GM21737 (cell line): ENCODE results near the gene CZIB.

Experiments
- ATAC-seq: cut with Tn5 transposase; IDR thresholded peaks from one replicate; pipeline ENCODE4 v1.9.1; 2021; ENCODE audit warnings: mild to moderate bottlenecking, moderate library complexity; ENCODE audit not compliant: unreplicated experiment

Gene CZIB

GRCh38 chr1:53220171-53220961, at the start of gene CZIB:
TSS of gene CZIB (minus strand) at chr1:53220634. CDS start at chr1:53220575, 59 bp downstream.
- ATAC-seq, result peak; percentile 84

GRCh38 chr1:53270107-53270506, 49.7 kb upstream of the CZIB start:
- no peak for ATAC-seq

GRCh38 chr1:53267761-53268160, 47.3 kb upstream of the CZIB start:
- ATAC-seq, result no peak

- no peak for ATAC-seq
Measured at GRCh38 chr1:53266038-53266437, 45.6 kb upstream of the CZIB start.

GRCh38 chr1:53265581-53265980, 45.1 kb upstream of the CZIB start:
- ATAC-seq, result no peak

GRCh38 chr1:53264048-53264447, 43.6 kb upstream of the CZIB start:
- ATAC-seq, result no peak

- no peak for ATAC-seq
Measured at GRCh38 chr1:53262000-53262399, 41.6 kb upstream of the CZIB start.

GRCh38 chr1:53260631-53261247, 40.3 kb upstream of the CZIB start:
- no peak for ATAC-seq

GRCh38 chr1:53259932-53260331, 39.5 kb upstream of the CZIB start:
- ATAC-seq, result no peak

GRCh38 chr1:53258216-53258615, 37.8 kb upstream of the CZIB start:
- ATAC-seq, result no peak

GRCh38 chr1:53257454-53258081, 37.1 kb upstream of the CZIB start:
- ATAC-seq, result no peak

GRCh38 chr1:53256511-53257453, 36.3 kb upstream of the CZIB start:
- no peak for ATAC-seq

- ATAC-seq, result no peak
Measured at GRCh38 chr1:53255031-53255430, 34.6 kb upstream of the CZIB start.

GRCh38 chr1:53254011-53254640, 33.7 kb upstream of the CZIB start:
- ATAC-seq, result no peak

GRCh38 chr1:53250325-53250724, 29.9 kb upstream of the CZIB start:
- no peak for ATAC-seq

GRCh38 chr1:53249706-53250105, 29.3 kb upstream of the CZIB start:
- ATAC-seq, result no peak

GRCh38 chr1:53246261-53247134, 26.1 kb upstream of the CZIB start:
- ATAC-seq, result no peak

GRCh38 chr1:53244141-53244540, 23.7 kb upstream of the CZIB start:
- ATAC-seq, result no peak

GRCh38 chr1:53242381-53242780, 21.9 kb upstream of the CZIB start:
- ATAC-seq, result no peak

- ATAC-seq, result no peak
Measured at GRCh38 chr1:53241828-53242227, 21.4 kb upstream of the CZIB start.
